B cell (primary cell): Measurements from ENCODE around the gene C15orf62. TPM values are rescaled to one million over a fixed set of nuclear protein-coding genes. Genes with fewer than 3 reads are reported as not detected.

Experiments used
- ATAC-seq: fragments of 200-7000 bp; cut with Tn5 transposase; one replicate; pipeline ENCODE4 v1.10.0; 2021; ENCODE audit warnings: low read depth, mild to moderate bottlenecking, moderate number of reproducible peaks, moderate library complexity
- CTCF ChIA-PET: fragments of 350-600 bp; sonication (Branson Sonifier 250); formaldehyde crosslinking; loops from one replicate; lab custom pipeline; 2021; ENCODE audit warnings: antibody characterized with exemption, inconsistent platforms; lab: Charles Lee
- POLR2A ChIA-PET: fragments of 350-600 bp; sonication (Branson Sonifier 250); formaldehyde crosslinking; loops from one replicate; lab custom pipeline; 2021; ENCODE audit warnings: antibody characterized with exemption; lab: Charles Lee
- DNase-seq: peaks from one replicate; pipeline ENCODE4 v3.0.0; 2013
- H2AFZ ChIP-seq: 2 replicates; pipeline ENCODE4 v1.6.1; 2012; ENCODE audit warnings: mild to moderate bottlenecking, low read depth, low read length; ENCODE audit not compliant: insufficient read depth, poor library complexity, severe bottlenecking
- H3K27ac ChIP-seq, 2 donors: 1 replicate in 1 of 2; 2 replicates in 1 of 2; pipeline ENCODE4 v1.5.1; 2012 to 2013; ENCODE audit warnings: low read length in 2 of 2, mild to moderate bottlenecking in 2 of 2, moderate library complexity in 1 of 2
- H3K27me3 ChIP-seq, 4 experiments: fragments of 200-600 bp in 1 of 4; sonication (generic) in 1 of 4; replicated peaks in 1 of 4; 1 replicate in 2 of 4; 2 replicates in 2 of 4; pipeline versions ENCODE4 v1.6.1 to v1.7.0; 2013 to 2016; ENCODE audit warnings: low read length in 3 of 4, mild to moderate bottlenecking in 2 of 4, mixed read lengths in 1 of 4, moderate library complexity in 1 of 4; ENCODE audit not compliant: insufficient read depth in 4 of 4, control insufficient read depth in 3 of 4; ENCODE audit errors: control extremely low read depth in 1 of 4
- H3K36me3 ChIP-seq, 2 experiments: replicated peaks in 1 of 2; 1 replicate in 1 of 2; 2 replicates in 1 of 2; pipeline versions ENCODE4 v1.6.1 to v1.7.1; 2013; ENCODE audit warnings: low read length in 1 of 2; ENCODE audit not compliant: insufficient read depth in 2 of 2, control insufficient read depth in 1 of 2; ENCODE audit errors: control extremely low read depth in 1 of 2, extremely low read depth in 1 of 2
- H3K4me1 ChIP-seq, 2 donors: fragments of 200-600 bp in 1 of 2; sonication (generic) in 1 of 2; 1 replicate in 1 of 2; 2 replicates in 1 of 2; pipeline versions ENCODE4 v1.5.1 to v1.6.1; 2013 to 2017; ENCODE audit warnings: low read length in 2 of 2; ENCODE audit not compliant: control insufficient read depth in 2 of 2, insufficient read depth in 2 of 2
- H3K4me2 ChIP-seq: replicated peaks from 2 replicates; pipeline ENCODE3; 2012; ENCODE audit warnings: mild to moderate bottlenecking, low read depth, low read length; ENCODE audit not compliant: poor library complexity, severe bottlenecking
- H3K4me3 ChIP-seq, 5 experiments: fragments of 200-600 bp in 1 of 5; sonication (generic) in 1 of 5; 1 replicate in 3 of 5; 2 replicates in 2 of 5; pipeline versions ENCODE4 v1.5.1 to v1.7.0; 2011 to 2016; ENCODE audit warnings: low read length in 4 of 5, mild to moderate bottlenecking in 4 of 5, low read depth in 2 of 5, control low read depth in 1 of 5, moderate library complexity in 1 of 5; ENCODE audit not compliant: insufficient read depth in 1 of 5; ENCODE audit errors: control extremely low read depth in 1 of 5, extremely low read depth in 1 of 5
- H3K79me2 ChIP-seq: fragments of 200-600 bp; sonication (generic); one replicate; pipeline ENCODE4 v1.6.0; 2016; ENCODE audit warnings: low read length; ENCODE audit not compliant: control insufficient read depth, insufficient read depth
- H3K9ac ChIP-seq: fragments of 200-600 bp; sonication (generic); 2 replicates; pipeline ENCODE4 v1.6.1; 2017; ENCODE audit warnings: mild to moderate bottlenecking, low read length, moderate library complexity
- H3K9me3 ChIP-seq, 3 donors: one replicate each; pipeline versions ENCODE4 v1.6.1 to v1.7.1; 2013; ENCODE audit warnings: low read length in 2 of 3; ENCODE audit not compliant: control insufficient read depth in 2 of 3, insufficient read depth in 1 of 3; ENCODE audit errors: control extremely low read depth in 1 of 3
- H4K20me1 ChIP-seq: 2 replicates; pipeline ENCODE4 v1.6.0; 2012; ENCODE audit warnings: mild to moderate bottlenecking, low read length; ENCODE audit not compliant: insufficient read depth, control insufficient read depth, poor library complexity, severe bottlenecking
- H3K27ac Mint-ChIP-seq: one replicate; pipeline ENCODE4 v1.8.0; 2021; ENCODE audit warnings: mixed read lengths
- H3K27me3 Mint-ChIP-seq: one replicate; pipeline ENCODE4 v1.8.0; 2021; ENCODE audit warnings: mixed read lengths
- H3K4me1 Mint-ChIP-seq: one replicate; pipeline ENCODE4 v1.8.0; 2021; ENCODE audit warnings: mixed read lengths
- H3K4me3 Mint-ChIP-seq: one replicate; pipeline ENCODE4 v1.8.0; 2021; ENCODE audit warnings: mixed read lengths
- H3K9me3 Mint-ChIP-seq: one replicate; pipeline ENCODE4 v1.8.0; 2022; ENCODE audit warnings: mixed read lengths; ENCODE audit not compliant: insufficient read depth
- EZH2 ChIP-seq: IDR thresholded peaks from 2 replicates; pipeline ENCODE4 v1.6.1; 2012; ENCODE audit warnings: borderline replicate concordance, low read depth, mild to moderate bottlenecking, moderate library complexity, low read length; ENCODE audit not compliant: insufficient read depth, poor library complexity, severe bottlenecking
- WGBS: methylation state at CpG from one replicate; pipeline ENCODE4 v1.1.5; 2013; ENCODE audit warnings: missing lambda C conversion rate; ENCODE audit not compliant: insufficient coverage; 5-methylcytosine and 5-hydroxymethylcytosine counted together
- intact Hi-C: fragments of 100-400 bp; cut with micrococcal nuclease; formaldehyde crosslinking; loops from one replicate; pipeline ENCODE4 v1.10.0; 2022
- polyA plus RNA-seq: library from polyadenylated mRNA; depleted of rRNA; stranded (reverse); fragments of >200 nt; gene quantifications from 2 replicates; pipeline ENCODE4 v1.2.3, GENCODE V29; 2012
- total RNA-seq, 2 donors: library from RNA; stranded (reverse); fragments of 120-200 nt in 1 of 2; gene quantifications; 1 replicate in 1 of 2; 2 replicates in 1 of 2; pipeline versions ENCODE4 v1.2.3 to v1.2.4, GENCODE V29; 2013 to 2022
- TF ChIP-seq, protein P1 (sequence below): fragments of 200-600 bp; IDR thresholded peaks from one replicate; pipeline ENCODE4 v1.8.0; 2022; ENCODE audit warnings: antibody characterized with exemption, mild to moderate bottlenecking

The C15orf62 gene
- total and polyA plus RNA-seq, 2 donors (not counting 1 experiment from before 2014, with no cell fraction given) = 0.30 to 9.5 TPM

DNA sequence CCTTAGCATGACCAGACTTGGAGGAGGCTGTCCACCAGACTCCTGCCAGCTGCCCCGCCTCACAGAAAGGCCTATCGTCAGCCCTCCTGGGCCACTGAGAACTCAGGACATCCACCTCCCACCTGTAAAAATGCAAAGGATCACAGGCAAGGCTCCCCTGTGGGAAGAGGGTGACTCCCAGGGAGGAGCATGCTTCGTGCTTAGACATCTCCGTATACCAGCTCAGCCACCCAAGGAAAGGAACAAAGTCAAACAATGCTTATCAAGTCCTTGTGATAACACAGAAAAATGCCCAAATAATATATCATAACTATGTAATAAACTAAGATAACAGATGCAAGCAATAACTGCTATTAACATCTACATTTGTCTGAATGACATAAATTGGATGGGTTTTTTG is 18.9 kb upstream of the C15orf62 start:
- Histone ChIP-seq H3K4me1 (peaks cover 8 to 19% of the 10 kb centered on the region in 2 donors), H3K9ac (no peak overlapping the region), H3K36me3 (peaks cover 1 to 30% of the 10 kb centered on the region in 2 experiments), H3K27me3 (no peaks in the 10 kb centered on the region), H3K9me3 (no peaks in the 10 kb centered on the region), H4K20me1 (no peaks in the 10 kb centered on the region), H2AFZ (no peak overlapping the region), H3K4me2 (no peak overlapping the region), H3K79me2 (peaks cover 45% of the 10 kb centered on the region), H3K4me3 (no peak overlapping the region), H3K27ac (no peak overlapping the region)
- no peak for DNase-seq
- no peaks in the 10 kb centered on the region for H3K27me3 Mint-ChIP-seq
- WGBS = 100% methylated on average over 2 of the region's 4 CpGs
- intact Hi-C loops = no loop called here
- H3K27ac Mint-ChIP-seq = no peak overlapping the region
- TF ChIP-seq, protein P1, sequence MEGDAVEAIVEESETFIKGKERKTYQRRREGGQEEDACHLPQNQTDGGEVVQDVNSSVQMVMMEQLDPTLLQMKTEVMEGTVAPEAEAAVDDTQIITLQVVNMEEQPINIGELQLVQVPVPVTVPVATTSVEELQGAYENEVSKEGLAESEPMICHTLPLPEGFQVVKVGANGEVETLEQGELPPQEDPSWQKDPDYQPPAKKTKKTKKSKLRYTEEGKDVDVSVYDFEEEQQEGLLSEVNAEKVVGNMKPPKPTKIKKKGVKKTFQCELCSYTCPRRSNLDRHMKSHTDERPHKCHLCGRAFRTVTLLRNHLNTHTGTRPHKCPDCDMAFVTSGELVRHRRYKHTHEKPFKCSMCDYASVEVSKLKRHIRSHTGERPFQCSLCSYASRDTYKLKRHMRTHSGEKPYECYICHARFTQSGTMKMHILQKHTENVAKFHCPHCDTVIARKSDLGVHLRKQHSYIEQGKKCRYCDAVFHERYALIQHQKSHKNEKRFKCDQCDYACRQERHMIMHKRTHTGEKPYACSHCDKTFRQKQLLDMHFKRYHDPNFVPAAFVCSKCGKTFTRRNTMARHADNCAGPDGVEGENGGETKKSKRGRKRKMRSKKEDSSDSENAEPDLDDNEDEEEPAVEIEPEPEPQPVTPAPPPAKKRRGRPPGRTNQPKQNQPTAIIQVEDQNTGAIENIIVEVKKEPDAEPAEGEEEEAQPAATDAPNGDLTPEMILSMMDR = no peak
- no peak for TF ChIP-seq EZH2
- H3K4me1 Mint-ChIP-seq = peaks cover 21% of the 10 kb centered on the region
- CTCF ChIA-PET = interaction anchor here (14.3 kb wide), 1 partner anchor 29 kb away, joined by 177 read pairs; no protein-coding TSS in a partner anchor
- no peak overlapping the region for H3K4me3 Mint-ChIP-seq
- POLR2A ChIA-PET = interaction anchor here (0.8 kb wide), 1 partner anchor 18 kb away, joined by 3 read pairs; no protein-coding TSS in a partner anchor
- no peak for ATAC-seq
- no peaks in the 10 kb centered on the region for H3K9me3 Mint-ChIP-seq

DNA sequence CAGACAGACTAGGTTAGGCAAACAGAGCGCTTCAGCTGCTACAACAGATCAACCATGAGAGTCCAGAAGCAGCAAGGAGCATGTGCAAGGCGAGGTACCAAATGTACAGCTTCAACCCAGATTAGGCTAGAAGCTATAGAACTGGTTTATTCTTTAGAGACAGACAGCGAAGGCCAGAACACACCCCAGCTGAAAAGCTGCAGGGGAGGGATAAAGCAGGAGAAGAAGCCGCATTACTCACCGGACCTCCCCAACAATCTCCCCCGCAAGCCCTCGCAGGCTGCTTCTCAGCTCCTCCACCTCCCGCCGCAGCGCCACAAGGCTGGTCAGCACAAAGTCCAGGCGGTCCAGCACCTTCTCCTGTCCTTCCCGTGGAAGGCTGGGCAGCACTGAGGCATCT is 18.0 kb upstream of the C15orf62 start:
- DNase-seq (no peak), ATAC-seq (no peak)
- no peak overlapping the region for H3K4me3 ChIP-seq
- H3K9ac ChIP-seq = no peak overlapping the region
- no peak overlapping the region for H3K4me2 ChIP-seq
- TF ChIP-seq EZH2 = no peak
- TF ChIP-seq, protein P1 = no peak
- no peak overlapping the region for H3K27ac ChIP-seq
- no peaks in the 10 kb centered on the region for H3K27me3 Mint-ChIP-seq
- no peaks in the 10 kb centered on the region for H3K27me3 ChIP-seq
- peaks cover 1 to 29% of the 10 kb centered on the region in 2 experiments for H3K36me3 ChIP-seq
- intact Hi-C loops = no loop called here
- 98% methylated on average over 12 of the region's 12 CpGs for WGBS
- no peaks in the 10 kb centered on the region for H3K9me3 ChIP-seq
- CTCF ChIA-PET = interaction anchor here (14.3 kb wide), 1 partner anchor 28 kb away, joined by 177 read pairs; no protein-coding TSS in a partner anchor
- POLR2A ChIA-PET = interaction anchor here (0.8 kb wide), 1 partner anchor 17 kb away, joined by 3 read pairs; no protein-coding TSS in a partner anchor
- no peak overlapping the region for H3K4me3 Mint-ChIP-seq
- peaks cover 8 to 19% of the 10 kb centered on the region in 2 donors for H3K4me1 ChIP-seq
- H3K79me2 ChIP-seq = peaks cover 45% of the 10 kb centered on the region
- peaks cover 23% of the 10 kb centered on the region for H3K4me1 Mint-ChIP-seq
- H4K20me1 ChIP-seq = no peaks in the 10 kb centered on the region
- H3K27ac Mint-ChIP-seq = no peak overlapping the region
- H3K9me3 Mint-ChIP-seq = no peaks in the 10 kb centered on the region
- no peak overlapping the region for H2AFZ ChIP-seq
